ENCODE measurements around the gene CHCHD4. TPM values are rescaled to one million over a fixed set of nuclear protein-coding genes. Genes with fewer than 3 reads are reported as not detected.

Gene CHCHD4
- total RNA-seq, 1 experiment from 2014 or later: 15.3 TPM

- Mint-ChIP-seq H3K36me3 (ENCODE audit: insufficient read depth, unreplicated experiment) (peaks cover 23% of the 10 kb centered on the region), H3K9me3 (ENCODE audit: unreplicated experiment) (no peaks in the 10 kb centered on the region), H3K4me1 (ENCODE audit: low read depth, unreplicated experiment) (peaks cover 14% of the 10 kb centered on the region), H3K4me3 (ENCODE audit: unreplicated experiment) (no peak overlapping the region), H3K27me3 (ENCODE audit: insufficient read depth, unreplicated experiment) (no peaks in the 10 kb centered on the region), H3K27ac (ENCODE audit: unreplicated experiment) (peak overlapping the region; percentile 93)
- intact Hi-C loops (cut with micrococcal nuclease; ENCODE audit: unreplicated experiment): loop anchor here (1.0 kb wide), 2 partner anchors 18 to 35 kb away; partner anchors contain the start of genes LSM3, TMEM43 and XPC
- Histone ChIP-seq H3K4me1 (peaks cover 26% of the 10 kb centered on the region), H3K9me3 (no peaks in the 10 kb centered on the region), H3K36me3 (ENCODE audit: control insufficient read depth, insufficient read depth, low read length) (peaks cover 1% of the 10 kb centered on the region), H3K4me3 (ENCODE audit: low read depth, low read length) (no peak overlapping the region), H3K27me3 (replicated peaks; ENCODE audit: control insufficient read depth, insufficient read depth, low read length) (no peaks in the 10 kb centered on the region)
- DNase-seq: peak; percentile 53 to 54
- TF ChIP-seq, protein P1, sequence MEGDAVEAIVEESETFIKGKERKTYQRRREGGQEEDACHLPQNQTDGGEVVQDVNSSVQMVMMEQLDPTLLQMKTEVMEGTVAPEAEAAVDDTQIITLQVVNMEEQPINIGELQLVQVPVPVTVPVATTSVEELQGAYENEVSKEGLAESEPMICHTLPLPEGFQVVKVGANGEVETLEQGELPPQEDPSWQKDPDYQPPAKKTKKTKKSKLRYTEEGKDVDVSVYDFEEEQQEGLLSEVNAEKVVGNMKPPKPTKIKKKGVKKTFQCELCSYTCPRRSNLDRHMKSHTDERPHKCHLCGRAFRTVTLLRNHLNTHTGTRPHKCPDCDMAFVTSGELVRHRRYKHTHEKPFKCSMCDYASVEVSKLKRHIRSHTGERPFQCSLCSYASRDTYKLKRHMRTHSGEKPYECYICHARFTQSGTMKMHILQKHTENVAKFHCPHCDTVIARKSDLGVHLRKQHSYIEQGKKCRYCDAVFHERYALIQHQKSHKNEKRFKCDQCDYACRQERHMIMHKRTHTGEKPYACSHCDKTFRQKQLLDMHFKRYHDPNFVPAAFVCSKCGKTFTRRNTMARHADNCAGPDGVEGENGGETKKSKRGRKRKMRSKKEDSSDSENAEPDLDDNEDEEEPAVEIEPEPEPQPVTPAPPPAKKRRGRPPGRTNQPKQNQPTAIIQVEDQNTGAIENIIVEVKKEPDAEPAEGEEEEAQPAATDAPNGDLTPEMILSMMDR (IDR thresholded peaks at IDR 0.05; ENCODE audit: insufficient read depth in 1 of 2, low read depth in 1 of 2, low read length in 1 of 2, severe bottlenecking in 1 of 2, unreplicated experiment in 1 of 2): no peak
- CTCF ChIA-PET: interaction anchor here (0.9 to 3.2 kb wide), 2 partner anchors 8 to 247 kb away, joined by 3 to 12 read pairs; no protein-coding TSS in a partner anchor
- BruUV-seq (replicated peaks): no TSS peak
- POLR2A ChIA-PET: interaction anchor here (1.2 to 3.3 kb wide), 3 partner anchors 19 to 35 kb away, joined by 3 to 20 read pairs (median 4); partner anchors contain the start of genes CHCHD4, LSM3, TMEM43 and XPC
These were observed 18.9 kb upstream of the CHCHD4 start for GRCh38 chr3:14143271-14144225.

DNA sequence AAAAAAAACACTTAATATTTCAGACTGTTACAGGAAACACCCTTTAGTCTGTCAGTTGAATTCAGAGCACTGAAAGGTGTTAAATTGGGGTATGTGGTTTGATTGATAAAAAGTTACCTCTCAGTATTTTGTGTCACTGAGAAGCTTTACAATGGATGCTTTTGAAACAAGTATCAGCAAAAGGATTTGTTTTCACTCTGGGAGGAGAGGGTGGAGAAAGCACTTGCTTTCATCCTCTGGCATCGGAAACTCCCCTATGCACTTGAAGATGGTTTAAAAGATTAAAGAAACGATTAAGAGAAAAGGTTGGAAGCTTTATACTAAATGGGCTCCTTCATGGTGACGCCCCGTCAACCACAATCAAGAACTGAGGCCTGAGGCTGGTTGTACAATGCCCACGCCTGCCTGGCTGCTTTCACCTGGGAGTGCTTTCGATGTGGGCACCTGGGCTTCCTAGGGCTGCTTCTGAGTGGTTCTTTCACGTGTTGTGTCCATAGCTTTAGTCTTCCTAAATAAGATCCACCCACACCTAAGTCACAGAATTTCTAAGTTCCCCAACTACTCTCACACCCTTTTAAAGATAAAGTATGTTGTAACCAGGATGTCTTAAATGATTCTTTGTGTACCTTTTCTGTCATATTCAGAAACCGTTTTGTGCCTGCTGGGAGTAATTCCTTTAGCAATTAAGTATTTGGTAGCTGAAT is 18.0 kb upstream of the CHCHD4 start:
- Mint-ChIP-seq H3K36me3 (ENCODE audit: insufficient read depth, unreplicated experiment) (peaks cover 25% of the 10 kb centered on the region), H3K4me1 (ENCODE audit: low read depth, unreplicated experiment) (peaks cover 14% of the 10 kb centered on the region), H3K27ac (ENCODE audit: unreplicated experiment) (peak overlapping the region; percentile 93), H3K4me3 (ENCODE audit: unreplicated experiment) (no peak overlapping the region), H3K27me3 (ENCODE audit: insufficient read depth, unreplicated experiment) (no peaks in the 10 kb centered on the region), H3K9me3 (ENCODE audit: unreplicated experiment) (no peaks in the 10 kb centered on the region)
- BruUV-seq (replicated peaks): TSS peak; percentile 55
- TF ChIP-seq, protein P1 (IDR thresholded peaks at IDR 0.05; ENCODE audit: insufficient read depth in 1 of 2, low read depth in 1 of 2, low read length in 1 of 2, severe bottlenecking in 1 of 2, unreplicated experiment in 1 of 2): no peak
- intact Hi-C loops (cut with micrococcal nuclease; ENCODE audit: unreplicated experiment): no loop called here
- no peaks in the 10 kb centered on the region for H3K27me3 ChIP-seq (replicated peaks; ENCODE audit: control insufficient read depth, insufficient read depth, low read length)
- CTCF ChIA-PET: interaction anchor here (0.6 kb wide), 1 partner anchor 118 kb away, joined by 3 read pairs; no protein-coding TSS in a partner anchor
- peaks cover 2% of the 10 kb centered on the region for H3K36me3 ChIP-seq (ENCODE audit: control insufficient read depth, insufficient read depth, low read length)
- no peaks in the 10 kb centered on the region for H3K9me3 ChIP-seq
- H3K4me3 ChIP-seq (ENCODE audit: low read depth, low read length): no peak overlapping the region
- H3K4me1 ChIP-seq: peaks cover 26% of the 10 kb centered on the region
- peak in 1 of 2 experiments; percentile 7 for DNase-seq
- POLR2A ChIA-PET: interaction anchor here (0.5 to 1.2 kb wide), 2 partner anchors 13 to 36 kb away, joined by 3 to 7 read pairs; partner anchors contain the start of gene LSM3

Measured in Caco-2 (cell line).